GM12878 (cell line): ENCODE measurements around the gene C2orf80. TPM values are rescaled to one million over a fixed set of nuclear protein-coding genes. Genes with fewer than 3 reads are reported as not detected.
A peak's percentile ranks its signal among the peaks of the same experiment; 100 is the strongest.

ENCODE experiments used
- ATAC-seq: fragments of 200-7000 bp; cut with Tn5 transposase; 3 replicates; pipeline ENCODE4 v1.9.1; 2020; ENCODE audit warnings: mild to moderate bottlenecking, moderate library complexity
- BruUV-seq: library from RNA; stranded (reverse); fragments of 400-500 nt; replicated peaks from 2 replicates; lab custom pipeline; 2021; lab: Mats Ljungman, UMichigan
- CTCF ChIA-PET: fragments of 300-600 bp; sonication (Branson Sonifier 250); formaldehyde crosslinking; extraction: SDS; loops from one replicate; lab custom pipeline; 2021; ENCODE audit warnings: inconsistent platforms; lab: Yijun Ruan, JAX
- POLR2A ChIA-PET: fragments of 350-600 bp; formaldehyde crosslinking; extraction: SDS; loops from one replicate; lab custom pipeline; 2021; ENCODE audit warnings: inconsistent platforms; lab: Charles Lee
- RAD21 ChIA-PET: fragments of 300-600 bp; sonication (Branson Sonifier 250); formaldehyde crosslinking; loops from one replicate; lab custom pipeline; 2023; ENCODE audit warnings: antibody characterized with exemption; ENCODE audit not compliant: unreplicated experiment; lab: Charles Lee
- SMC1A ChIA-PET: fragments of 300-600 bp; sonication (Branson Sonifier 250); formaldehyde crosslinking; loops from one replicate; lab custom pipeline; 2023; ENCODE audit not compliant: unreplicated experiment, uncharacterized antibody; lab: Charles Lee
- DNase-seq: peaks from one replicate; pipeline ENCODE4 v3.0.0-alpha.2; 2011; ENCODE audit warnings: low read depth, low spot score
- FAIRE-seq: peaks from 3 replicates; lab custom pipeline; 2011; peaks lifted over from hg19 to GRCh38; lab: Jason Lieb, UNC
- H2AFZ ChIP-seq: 2 replicates; pipeline ENCODE4 v1.6.0; 2011; ENCODE audit warnings: low read depth, low read length, control low read depth; ENCODE audit not compliant: control insufficient read depth
- H3K27ac ChIP-seq: 2 replicates; pipeline ENCODE4 v1.5.1; 2011; ENCODE audit warnings: control low read depth; ENCODE audit not compliant: control insufficient read depth, insufficient read depth
- H3K27me3 ChIP-seq, 2 experiments: replicated peaks in 1 of 2; 2 replicates each; pipeline versions ENCODE4 v1.6.0 to v1.6.1; 2011; ENCODE audit warnings: low read length in 1 of 2; ENCODE audit not compliant: control insufficient read depth in 2 of 2, insufficient read depth in 2 of 2
- H3K36me3 ChIP-seq, 2 experiments: 2 replicates each; pipeline ENCODE4 v1.5.1; 2011; ENCODE audit warnings: low read length in 1 of 2; ENCODE audit not compliant: control insufficient read depth in 2 of 2, insufficient read depth in 2 of 2
- H3K4me1 ChIP-seq: 2 replicates; pipeline ENCODE4 v1.6.1; 2011; ENCODE audit warnings: mild to moderate bottlenecking, low read length, moderate library complexity, mixed read lengths; ENCODE audit not compliant: control insufficient read depth, insufficient read depth
- H3K4me2 ChIP-seq: 2 replicates; pipeline ENCODE4 v1.6.0; 2011; ENCODE audit warnings: control low read depth; ENCODE audit not compliant: control insufficient read depth, insufficient read depth
- H3K4me3 ChIP-seq: fragments of 200-600 bp; sonication (generic); 2 replicates; pipeline ENCODE4 v1.5.1; 2016
- H3K79me2 ChIP-seq: 2 replicates; pipeline ENCODE4 v1.6.0; 2011; ENCODE audit warnings: low read length; ENCODE audit not compliant: control insufficient read depth, insufficient read depth
- H3K9ac ChIP-seq: 2 replicates; pipeline ENCODE4 v1.8.0; 2011; ENCODE audit warnings: low read length, control low read depth, mixed read lengths; ENCODE audit not compliant: control insufficient read depth, insufficient read depth
- H3K9me3 ChIP-seq: replicated peaks from 3 replicates; pipeline ENCODE4 v1.5.1; 2011; ENCODE audit warnings: mild to moderate bottlenecking, low read length; ENCODE audit not compliant: control insufficient read depth, insufficient read depth
- H4K20me1 ChIP-seq: 2 replicates; pipeline ENCODE4 v1.6.0; 2011; ENCODE audit not compliant: control insufficient read depth, insufficient read depth
- BCLAF1 ChIP-seq: fragments of 450-650 bp; IDR thresholded peaks from 2 replicates; pipeline ENCODE4 v1.6.1; 2017; ENCODE audit warnings: antibody characterized with exemption, mild to moderate bottlenecking, moderate library complexity
- HDAC6 ChIP-seq: fragments of 200-600 bp; sonication (generic); IDR thresholded peaks from one replicate; pipeline ENCODE4 v1.8.0; 2017; ENCODE audit warnings: antibody characterized with exemption; ENCODE audit not compliant: unreplicated experiment
- KDM1A ChIP-seq: fragments of 200-600 bp; sonication (generic); IDR thresholded peaks from 2 replicates; pipeline ENCODE4 v1.6.1; 2016; ENCODE audit warnings: borderline replicate concordance
- RCOR1 ChIP-seq: conservative IDR thresholded peaks from 2 replicates; pipeline ENCODE4 v1.6.1; 2012; ENCODE audit warnings: low read depth, low read length, improper control_type of control experiment
- SKIL ChIP-seq: fragments of 450-650 bp; IDR thresholded peaks from 2 replicates; pipeline ENCODE4 v1.6.1; 2017; ENCODE audit warnings: mild to moderate bottlenecking, low read depth, inconsistent platforms; ENCODE audit not compliant: poor library complexity, severe bottlenecking
- WGBS: methylation state at CpG from one replicate; pipeline ENCODE4 v1.1.6; 2016; ENCODE audit warnings: low lambda C conversion rate; ENCODE audit not compliant: insufficient replicate concordance, insufficient coverage; ENCODE audit errors: missing lambda C conversion rate; 5-methylcytosine and 5-hydroxymethylcytosine counted together
- in situ Hi-C: fragments of 300-500 bp; cut with MboI; formaldehyde crosslinking; loops from 9 replicates; pipeline ENCODE4 v1.14.3; 2018; ENCODE audit warnings: mixed read lengths
- intact Hi-C: fragments of 100-400 bp; cut with micrococcal nuclease; formaldehyde crosslinking; loops from one replicate; pipeline ENCODE4 v1.14.2; 2022; ENCODE audit not compliant: unreplicated experiment
- polyA plus RNA-seq, 11 experiments: library from polyadenylated mRNA; depleted of rRNA in 4 of 11; unstranded in 6 of 11; stranded (reverse) in 5 of 11; fragments of >200 nt; fragmentation: Nextera tagmentation in 4 of 11; fragmentation: Illumina TruSeq in 1 of 11; extraction: Ambion mirVana in 4 of 11; extraction: Trizol in 1 of 11; gene quantifications; 1 replicate in 1 of 11; 2 replicates in 10 of 11; pipeline versions ENCODE4 v1.2.1 to v1.2.3, GENCODE V29; 2011 to 2016; ENCODE audit warnings: inconsistent platforms in 2 of 11, missing spikeins in 2 of 11, low read depth in 1 of 11
- total RNA-seq, 4 experiments: library from RNA; depleted of rRNA in 3 of 4; stranded (reverse); fragments of >200 nt in 3 of 4; fragmentation: Illumina TruSeq in 1 of 4; extraction: Trizol in 1 of 4; gene quantifications; 2 replicates each; pipeline versions ENCODE4 v1.2.1 to v1.2.3, GENCODE V29; 2013 to 2021

C2orf80 gene
- total and polyA plus RNA-seq, 10 of the 15 experiments (the other 5 are each of a cell fraction or from before 2014, with no cell fraction given) = not detected

- SMC1A ChIA-PET = no interaction called here
- no peak overlapping the region for H3K4me2 ChIP-seq
- POLR2A ChIA-PET = no interaction called here
- no peak overlapping the region for H2AFZ ChIP-seq
- peak; percentile 50; the same call in 2 of the 3 replicates for ATAC-seq
- WGBS = 21% methylated on average over 9 of the region's 9 CpGs
- H3K27me3 ChIP-seq = no peaks in the 10 kb centered on the region
- RAD21 ChIA-PET = no interaction called here
- no peaks in the 10 kb centered on the region for H3K9me3 ChIP-seq
- H3K79me2 ChIP-seq = no peaks in the 10 kb centered on the region
- H3K4me1 ChIP-seq = no peaks in the 10 kb centered on the region
- BruUV-seq = no TSS peak
- H3K4me3 ChIP-seq = no peak overlapping the region
- no peak overlapping the region for H3K27ac ChIP-seq
- intact Hi-C loops (no loop called here), in situ Hi-C loops (no loop called here)
- no peak for FAIRE-seq
- CTCF ChIA-PET = no interaction called here
- H3K9ac ChIP-seq = no peak overlapping the region
- TF ChIP-seq HDAC6 (no peak), SKIL (no peak), RCOR1 (no peak), BCLAF1 (no peak), KDM1A (no peak)
- DNase-seq = no peak
- no peaks in the 10 kb centered on the region for H3K36me3 ChIP-seq
- H4K20me1 ChIP-seq = no peaks in the 10 kb centered on the region
These were observed 21.0 kb upstream of the C2orf80 start for GRCh38 chr2:208210688-208211451.
